ENCODE data around the gene SCNN1A. TPM values are rescaled to one million over a fixed set of nuclear protein-coding genes. Genes with fewer than 3 reads are reported as not detected.

Gene SCNN1A
- total RNA-seq, 1 donor = 0.36 TPM

DNA sequence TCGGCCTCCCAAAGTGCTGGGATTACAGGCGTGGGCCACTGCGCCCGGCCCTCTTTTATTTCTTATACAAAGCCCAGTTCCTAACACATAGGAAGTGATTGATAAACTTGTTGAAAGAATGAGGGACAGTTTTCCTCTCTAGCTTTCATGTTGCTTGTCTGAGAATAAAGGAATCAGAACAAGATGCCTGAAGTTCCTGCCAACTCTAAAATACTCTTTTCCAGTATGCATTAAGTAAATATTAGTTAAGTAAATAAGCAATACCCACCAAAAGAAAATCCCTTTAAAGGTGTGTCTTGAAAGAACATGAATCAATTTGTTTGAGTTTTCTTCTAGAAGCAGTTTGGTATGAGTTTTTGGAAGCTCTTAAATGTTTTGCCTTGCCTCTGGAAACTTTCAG is 45.0 kb upstream of the SCNN1A start:
- Histone ChIP-seq H3K4me1 (ENCODE audit: insufficient read depth, low read length) (peaks cover 2% of the 10 kb centered on the region), H3K27ac (ENCODE audit: low read depth, low read length) (no peak overlapping the region), H3K4me2 (ENCODE audit: insufficient read depth, low read length) (no peak overlapping the region), H3K4me3 (ENCODE audit: insufficient read depth, low read length) (no peak overlapping the region), H3K36me3 (ENCODE audit: insufficient read depth, low read length) (no peaks in the 10 kb centered on the region), H3K9me3 (ENCODE audit: low read depth, low read length) (no peaks in the 10 kb centered on the region), H3K79me2 (ENCODE audit: insufficient read depth, low read length) (no peaks in the 10 kb centered on the region), H4K20me1 (ENCODE audit: insufficient read depth, low read length) (no peaks in the 10 kb centered on the region), H3K27me3 (ENCODE audit: insufficient read depth, low read length) (no peaks in the 10 kb centered on the region), H2AFZ (ENCODE audit: low read length) (peak overlapping the region; percentile 31)
- TF ChIP-seq, protein P1, sequence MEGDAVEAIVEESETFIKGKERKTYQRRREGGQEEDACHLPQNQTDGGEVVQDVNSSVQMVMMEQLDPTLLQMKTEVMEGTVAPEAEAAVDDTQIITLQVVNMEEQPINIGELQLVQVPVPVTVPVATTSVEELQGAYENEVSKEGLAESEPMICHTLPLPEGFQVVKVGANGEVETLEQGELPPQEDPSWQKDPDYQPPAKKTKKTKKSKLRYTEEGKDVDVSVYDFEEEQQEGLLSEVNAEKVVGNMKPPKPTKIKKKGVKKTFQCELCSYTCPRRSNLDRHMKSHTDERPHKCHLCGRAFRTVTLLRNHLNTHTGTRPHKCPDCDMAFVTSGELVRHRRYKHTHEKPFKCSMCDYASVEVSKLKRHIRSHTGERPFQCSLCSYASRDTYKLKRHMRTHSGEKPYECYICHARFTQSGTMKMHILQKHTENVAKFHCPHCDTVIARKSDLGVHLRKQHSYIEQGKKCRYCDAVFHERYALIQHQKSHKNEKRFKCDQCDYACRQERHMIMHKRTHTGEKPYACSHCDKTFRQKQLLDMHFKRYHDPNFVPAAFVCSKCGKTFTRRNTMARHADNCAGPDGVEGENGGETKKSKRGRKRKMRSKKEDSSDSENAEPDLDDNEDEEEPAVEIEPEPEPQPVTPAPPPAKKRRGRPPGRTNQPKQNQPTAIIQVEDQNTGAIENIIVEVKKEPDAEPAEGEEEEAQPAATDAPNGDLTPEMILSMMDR (IDR thresholded peaks at IDR 0.05; ENCODE audit: extremely low read depth, low read depth, low read length) = no peak
- DNase-seq (ENCODE audit: insufficient read length, low spot score, missing footprints) = no peak

DNA sequence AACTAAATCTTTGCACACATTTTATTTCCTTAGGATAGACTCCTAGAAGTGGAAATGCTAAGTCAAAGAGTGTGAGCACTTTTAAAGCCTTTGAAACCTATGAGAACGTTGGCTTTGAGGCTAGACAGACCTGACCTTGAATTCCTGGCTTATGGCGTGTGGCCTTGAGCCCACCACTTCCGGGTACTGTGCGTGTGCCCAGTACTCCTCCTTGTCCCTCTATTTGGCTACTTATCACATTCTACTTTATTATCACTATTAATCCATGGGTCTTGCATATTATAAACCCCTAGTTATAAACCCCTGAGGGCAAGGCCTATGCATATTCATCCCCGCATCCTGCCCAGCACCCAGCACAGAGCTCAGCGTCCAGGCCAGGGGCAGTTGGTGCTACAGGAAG is 43.4 kb upstream of the SCNN1A start:
- DNase-seq (ENCODE audit: insufficient read length, low spot score, missing footprints) = no peak
- no peak overlapping the region for H3K4me2 ChIP-seq (ENCODE audit: insufficient read depth, low read length)
- no peaks in the 10 kb centered on the region for H3K79me2 ChIP-seq (ENCODE audit: insufficient read depth, low read length)
- H3K9me3 ChIP-seq (ENCODE audit: low read depth, low read length) = no peaks in the 10 kb centered on the region
- no peaks in the 10 kb centered on the region for H3K36me3 ChIP-seq (ENCODE audit: insufficient read depth, low read length)
- no peak overlapping the region for H3K27ac ChIP-seq (ENCODE audit: low read depth, low read length)
- H3K27me3 ChIP-seq (ENCODE audit: insufficient read depth, low read length) = no peaks in the 10 kb centered on the region
- no peaks in the 10 kb centered on the region for H4K20me1 ChIP-seq (ENCODE audit: insufficient read depth, low read length)
- H3K4me3 ChIP-seq (ENCODE audit: insufficient read depth, low read length) = no peak overlapping the region
- TF ChIP-seq, protein P1 (IDR thresholded peaks at IDR 0.05; ENCODE audit: extremely low read depth, low read depth, low read length) = no peak
- H3K4me1 ChIP-seq (ENCODE audit: insufficient read depth, low read length) = peaks cover 2% of the 10 kb centered on the region
- H2AFZ ChIP-seq (ENCODE audit: low read length) = no peak overlapping the region

DNA sequence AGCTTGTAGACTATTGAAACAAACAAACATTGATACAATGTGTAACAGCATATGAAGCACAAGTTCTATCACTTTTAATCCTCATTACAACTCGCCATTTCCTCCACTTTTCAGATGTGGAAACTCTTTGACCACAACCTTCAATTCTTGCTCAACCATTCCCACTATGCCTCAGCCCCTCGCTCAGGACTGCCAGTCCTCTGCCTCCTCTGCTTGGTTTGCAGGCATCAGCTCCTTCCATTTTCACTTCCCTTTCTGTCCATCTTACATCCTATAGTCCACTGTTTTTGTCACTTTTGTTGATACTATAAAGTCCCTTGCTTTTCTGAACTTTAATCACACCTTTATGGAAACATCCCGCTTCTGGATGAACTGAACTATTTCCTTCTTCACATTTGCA is 41.2 kb upstream of the SCNN1A start:
- H3K36me3 ChIP-seq (ENCODE audit: insufficient read depth, low read length) = no peaks in the 10 kb centered on the region
- no peaks in the 10 kb centered on the region for H4K20me1 ChIP-seq (ENCODE audit: insufficient read depth, low read length)
- no peak for DNase-seq (ENCODE audit: insufficient read length, low spot score, missing footprints)
- no peak overlapping the region for H3K4me2 ChIP-seq (ENCODE audit: insufficient read depth, low read length)
- TF ChIP-seq, protein P1 (IDR thresholded peaks at IDR 0.05; ENCODE audit: extremely low read depth, low read depth, low read length) = no peak
- H3K4me3 ChIP-seq (ENCODE audit: insufficient read depth, low read length) = no peak overlapping the region
- no peak overlapping the region for H3K27ac ChIP-seq (ENCODE audit: low read depth, low read length)
- H3K9me3 ChIP-seq (ENCODE audit: low read depth, low read length) = no peaks in the 10 kb centered on the region
- H3K79me2 ChIP-seq (ENCODE audit: insufficient read depth, low read length) = no peaks in the 10 kb centered on the region
- no peaks in the 10 kb centered on the region for H3K27me3 ChIP-seq (ENCODE audit: insufficient read depth, low read length)
- no peak overlapping the region for H2AFZ ChIP-seq (ENCODE audit: low read length)
- no peaks in the 10 kb centered on the region for H3K4me1 ChIP-seq (ENCODE audit: insufficient read depth, low read length)

DNA sequence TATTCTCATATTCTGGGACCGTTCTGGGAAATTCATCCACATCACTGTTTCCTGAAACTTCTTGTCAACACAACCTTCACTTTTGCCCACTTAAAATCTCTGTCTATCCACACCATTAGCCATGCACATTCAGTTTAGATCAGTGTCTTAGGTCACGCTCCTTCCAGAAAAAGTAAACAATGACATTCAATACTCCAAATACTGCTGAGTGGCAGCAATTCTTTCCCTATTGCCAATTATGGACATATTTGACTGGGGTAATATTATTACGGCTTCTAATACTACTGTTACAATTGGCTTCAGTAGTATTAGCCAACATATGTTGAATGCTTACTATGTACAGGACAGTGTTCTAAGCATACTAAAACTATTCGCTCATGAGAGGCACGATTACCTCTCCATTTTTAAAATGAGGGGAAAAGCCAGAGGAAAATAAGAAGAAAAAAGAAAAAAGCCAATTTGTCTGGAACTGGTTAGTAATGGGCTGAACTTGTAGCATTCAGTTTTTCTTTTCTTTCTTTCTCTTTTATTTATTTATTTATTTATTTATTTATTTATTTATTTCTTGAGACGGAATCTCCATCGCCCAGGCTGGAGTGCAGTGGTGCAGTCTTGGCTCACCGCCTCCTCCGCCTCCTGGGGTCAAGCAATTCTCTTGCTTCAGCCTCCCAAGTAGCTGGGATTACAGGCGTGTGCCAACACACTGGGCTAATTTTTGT is 32.0 kb upstream of the SCNN1A start:
- Histone ChIP-seq H3K4me1 (ENCODE audit: insufficient read depth, low read length) (no peaks in the 10 kb centered on the region), H3K4me3 (ENCODE audit: insufficient read depth, low read length) (no peak overlapping the region), H2AFZ (ENCODE audit: low read length) (no peak overlapping the region), H3K79me2 (ENCODE audit: insufficient read depth, low read length) (no peaks in the 10 kb centered on the region), H3K9me3 (ENCODE audit: low read depth, low read length) (no peaks in the 10 kb centered on the region), H4K20me1 (ENCODE audit: insufficient read depth, low read length) (no peaks in the 10 kb centered on the region), H3K27me3 (ENCODE audit: insufficient read depth, low read length) (no peaks in the 10 kb centered on the region), H3K4me2 (ENCODE audit: insufficient read depth, low read length) (no peak overlapping the region), H3K27ac (ENCODE audit: low read depth, low read length) (no peak overlapping the region), H3K36me3 (ENCODE audit: insufficient read depth, low read length) (no peaks in the 10 kb centered on the region)
- DNase-seq (ENCODE audit: insufficient read length, low spot score, missing footprints) = no peak
- TF ChIP-seq, protein P1 (IDR thresholded peaks at IDR 0.05; ENCODE audit: extremely low read depth, low read depth, low read length) = no peak

Measured in osteoblast (primary cell).